HUES6 (cell line): Measurements from ENCODE around the gene ANKRD12.

ENCODE experiments used
- H3K27ac ChIP-seq: 2 replicates; pipeline ENCODE4 v1.7.0; 2013; ENCODE audit warnings: low read depth, mild to moderate bottlenecking, low read length, inconsistent platforms
- H3K27me3 ChIP-seq: 2 replicates; pipeline ENCODE4 v1.6.1; 2013; ENCODE audit warnings: low read length; ENCODE audit not compliant: control insufficient read depth, insufficient read depth
- H3K36me3 ChIP-seq: 2 replicates; pipeline ENCODE4 v1.6.1; 2013; ENCODE audit warnings: low read length; ENCODE audit not compliant: control insufficient read depth, insufficient read depth
- H3K4me1 ChIP-seq: 2 replicates; pipeline ENCODE4 v1.6.1; 2013; ENCODE audit warnings: low read length; ENCODE audit not compliant: control insufficient read depth, insufficient read depth
- H3K4me3 ChIP-seq: 2 replicates; pipeline ENCODE4 v1.5.1; 2013; ENCODE audit warnings: low read depth, low read length
- H3K9ac ChIP-seq: one replicate; pipeline ENCODE4 v1.6.1; 2013; ENCODE audit warnings: mild to moderate bottlenecking, low read length
- H3K9me3 ChIP-seq: 2 replicates; pipeline ENCODE4 v1.6.1; 2013; ENCODE audit warnings: low read depth, low read length; ENCODE audit not compliant: control insufficient read depth, insufficient read depth

ANKRD12 gene

DNA sequence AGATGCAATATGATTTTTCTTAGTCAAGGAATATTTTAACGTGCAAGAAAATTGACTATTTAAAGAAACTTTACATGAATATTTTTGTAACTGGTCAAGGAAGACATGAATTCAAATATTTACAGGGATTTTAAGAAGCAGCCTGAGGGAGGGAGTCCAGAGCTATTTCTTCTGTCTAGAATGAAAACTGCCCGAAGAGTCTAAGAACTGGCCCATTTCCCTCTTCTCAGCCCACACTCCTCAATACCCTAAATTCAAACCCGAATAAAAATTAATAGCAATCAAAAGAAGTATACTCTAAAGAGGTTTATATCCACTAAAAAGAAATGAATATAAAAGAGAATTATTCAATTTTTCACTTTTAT lies 40.6 kb upstream of the ANKRD12 start:
- Histone ChIP-seq H3K4me3 (no peak overlapping the region), H3K9me3 (no peaks in the 10 kb centered on the region), H3K27me3 (no peaks in the 10 kb centered on the region), H3K36me3 (no peaks in the 10 kb centered on the region), H3K4me1 (peaks cover 10% of the 10 kb centered on the region; the same call in 1 of the 2 replicates), H3K9ac (no peak overlapping the region), H3K27ac (no peak overlapping the region)

DNA sequence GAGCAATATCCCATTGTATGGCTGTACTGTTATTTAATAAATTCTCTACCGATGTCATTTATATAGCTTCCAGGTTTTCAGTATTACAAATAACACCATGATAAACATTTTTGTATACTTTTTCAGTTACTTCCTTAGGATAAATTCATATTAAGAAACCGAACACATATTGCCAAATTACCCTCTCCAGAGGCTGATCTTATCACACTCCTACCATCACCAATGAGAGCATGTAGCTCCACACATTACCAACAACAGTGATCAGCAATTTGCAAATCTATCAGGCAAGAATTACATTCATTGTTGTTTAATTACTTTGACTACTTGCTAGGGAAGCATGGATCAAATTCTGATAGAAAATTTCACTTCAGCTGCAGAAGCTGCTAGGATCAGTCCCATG lies 39.9 kb upstream of the ANKRD12 start:
- no peak overlapping the region for H3K9ac ChIP-seq
- no peak overlapping the region for H3K27ac ChIP-seq
- H3K4me3 ChIP-seq, result no peak overlapping the region
- peaks cover 13% of the 10 kb centered on the region; the same call in 1 of the 2 replicates for H3K4me1 ChIP-seq
- no peaks in the 10 kb centered on the region for H3K9me3 ChIP-seq
- H3K27me3 ChIP-seq, result no peaks in the 10 kb centered on the region
- no peaks in the 10 kb centered on the region for H3K36me3 ChIP-seq

DNA sequence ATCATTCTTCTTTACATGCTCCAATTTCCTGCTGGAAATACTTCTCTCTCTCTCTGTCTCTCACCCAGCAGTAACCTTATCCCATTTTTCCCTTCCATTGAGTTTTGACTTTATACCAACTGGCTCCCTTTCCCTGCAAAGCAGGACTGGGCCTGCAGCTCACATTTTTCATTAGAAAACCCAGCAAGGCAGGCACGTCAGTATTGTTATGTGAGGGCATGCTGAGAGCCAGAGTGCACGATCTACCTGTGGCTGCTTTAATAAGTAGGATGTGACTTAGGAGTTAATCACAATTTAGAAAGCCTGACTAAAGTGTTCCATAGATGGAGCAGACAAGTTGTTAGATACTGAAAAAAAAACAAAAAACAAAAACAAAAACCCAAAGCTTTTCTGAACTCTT lies 39.2 kb upstream of the ANKRD12 start:
- H3K4me1 ChIP-seq, result peaks cover 17% of the 10 kb centered on the region; the same call in 1 of the 2 replicates
- no peak overlapping the region for H3K27ac ChIP-seq
- no peaks in the 10 kb centered on the region for H3K36me3 ChIP-seq
- H3K9me3 ChIP-seq, result no peaks in the 10 kb centered on the region
- H3K4me3 ChIP-seq, result no peak overlapping the region
- no peaks in the 10 kb centered on the region for H3K27me3 ChIP-seq
- no peak overlapping the region for H3K9ac ChIP-seq

DNA sequence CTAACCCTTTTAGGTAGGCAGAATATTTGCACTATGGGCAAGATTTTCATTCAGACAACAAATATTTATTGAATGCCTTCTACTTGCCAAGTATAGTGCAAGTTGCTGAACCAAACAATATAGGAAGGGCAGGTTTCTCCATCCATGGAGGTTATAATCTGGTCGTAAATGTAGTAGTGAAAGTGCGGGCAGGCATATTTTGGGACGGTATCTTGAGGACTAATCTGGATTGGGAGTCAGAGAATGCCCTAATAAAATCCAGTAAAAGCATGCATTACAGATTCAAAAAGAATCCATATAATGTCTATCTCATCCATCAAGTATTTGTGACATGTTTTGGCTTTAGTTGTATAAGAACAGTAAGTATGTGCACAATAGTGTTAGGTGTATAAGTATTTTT lies 35.8 kb upstream of the ANKRD12 start:
- Histone ChIP-seq H3K36me3 (peaks cover 5% of the 10 kb centered on the region; the same call in 1 of the 2 replicates), H3K9ac (no peak overlapping the region), H3K4me1 (peaks cover 36% of the 10 kb centered on the region), H3K27me3 (no peaks in the 10 kb centered on the region), H3K4me3 (no peak overlapping the region), H3K27ac (no peak overlapping the region), H3K9me3 (no peaks in the 10 kb centered on the region)

DNA sequence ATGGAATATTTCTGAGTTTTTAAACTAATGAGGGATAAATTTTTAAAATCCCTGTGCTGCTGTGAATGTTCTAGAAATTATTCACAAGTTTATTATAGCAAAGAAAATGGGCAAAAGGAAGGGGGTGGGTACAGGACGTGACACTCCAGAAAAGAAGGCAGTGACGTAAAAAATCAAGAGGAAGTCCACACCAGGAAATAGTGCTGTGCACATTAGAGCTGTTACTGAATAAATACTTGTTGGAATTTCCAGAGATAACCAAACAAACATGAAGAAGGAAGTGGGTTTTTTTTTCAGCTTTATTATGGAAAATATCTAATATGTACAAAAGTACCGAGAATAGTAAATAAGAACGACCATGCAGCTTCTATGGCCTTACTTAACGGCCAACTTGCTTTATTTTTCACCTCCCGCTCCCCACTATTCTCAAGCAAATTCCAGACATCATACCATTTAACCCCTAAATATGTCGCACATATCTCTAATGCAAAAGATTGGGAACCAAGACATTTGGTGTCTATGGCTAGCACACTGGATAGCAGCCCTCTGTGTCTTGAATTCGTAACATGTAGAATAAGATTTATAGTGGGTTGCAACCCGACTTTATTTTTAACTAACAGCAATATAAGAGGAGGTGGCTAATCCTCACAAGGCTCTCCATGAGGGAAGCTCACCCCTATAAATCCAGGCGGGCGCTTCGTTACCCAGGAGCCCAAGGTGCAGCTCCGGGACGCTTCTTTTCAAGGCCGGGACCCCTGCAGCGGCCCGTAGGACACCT lies 34.7 kb upstream of the ANKRD12 start:
- Histone ChIP-seq H3K9ac (peak overlapping the region; percentile 18), H3K27ac (no peak overlapping the region), H3K27me3 (no peaks in the 10 kb centered on the region), H3K4me3 (peak overlapping the region; percentile 91), H3K9me3 (no peaks in the 10 kb centered on the region), H3K4me1 (peaks cover 43% of the 10 kb centered on the region), H3K36me3 (peaks cover 5% of the 10 kb centered on the region; the same call in 1 of the 2 replicates)

DNA sequence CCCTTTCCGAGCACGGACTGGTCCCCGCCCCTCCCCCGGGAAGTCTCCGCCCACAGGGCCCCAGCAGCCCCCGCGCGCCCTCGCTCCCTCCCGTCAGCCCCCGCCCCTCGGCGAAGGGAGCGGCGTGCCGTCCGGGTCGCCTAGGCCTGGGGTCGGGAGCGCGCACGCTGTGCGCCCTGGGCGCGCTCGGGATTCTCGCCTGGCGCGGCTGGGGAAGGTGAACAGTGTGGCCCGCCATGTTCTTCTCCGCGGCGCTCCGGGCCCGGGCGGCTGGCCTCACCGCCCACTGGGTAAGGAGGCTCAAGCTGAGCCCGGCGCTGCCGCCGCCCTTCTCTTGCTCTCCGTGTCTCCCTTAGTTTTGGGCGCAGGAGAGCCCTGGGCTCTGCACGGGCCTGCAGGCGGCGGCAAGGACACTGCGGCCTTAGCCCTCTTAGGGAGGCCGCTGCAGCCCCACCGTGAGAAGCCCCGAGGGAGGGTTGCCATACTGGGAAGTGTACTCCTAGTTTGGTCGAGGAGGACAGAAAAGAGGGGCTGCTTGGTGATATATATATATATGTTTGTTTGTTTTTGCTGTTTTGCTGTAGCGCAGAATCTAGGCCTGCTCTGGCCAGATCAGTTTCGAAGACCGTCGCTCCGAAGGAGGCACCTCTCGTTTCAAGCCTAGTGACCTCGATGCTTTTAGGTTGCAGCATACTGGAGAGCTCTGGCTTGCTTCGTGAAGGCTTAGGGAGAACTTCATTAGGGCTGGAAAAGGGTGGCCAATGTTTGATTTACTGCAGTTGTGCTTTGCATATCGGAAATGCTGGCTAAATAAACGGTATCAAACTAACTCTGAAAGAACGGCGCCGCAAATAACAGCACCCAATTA lies 33.8 kb upstream of the ANKRD12 start, which contains the start of gene NDUFV2:
NDUFV2 (plus strand) TSS at position 192 of the 868 bp plus-strand sequence; CDS start at position 237, 45 bp downstream.
- Histone ChIP-seq H3K27ac (peak within 1 kb of the TSS; percentile 96), H3K36me3 (peaks cover 5% of the 10 kb centered on the region; the same call in 1 of the 2 replicates), H3K9me3 (no peaks in the 10 kb centered on the region), H3K4me3 (peak within 1 kb of the TSS; percentile 91), H3K9ac (peak within 1 kb of the TSS; percentile 97), H3K27me3 (no peaks in the 10 kb centered on the region), H3K4me1 (peaks cover 45% of the 10 kb centered on the region)

DNA sequence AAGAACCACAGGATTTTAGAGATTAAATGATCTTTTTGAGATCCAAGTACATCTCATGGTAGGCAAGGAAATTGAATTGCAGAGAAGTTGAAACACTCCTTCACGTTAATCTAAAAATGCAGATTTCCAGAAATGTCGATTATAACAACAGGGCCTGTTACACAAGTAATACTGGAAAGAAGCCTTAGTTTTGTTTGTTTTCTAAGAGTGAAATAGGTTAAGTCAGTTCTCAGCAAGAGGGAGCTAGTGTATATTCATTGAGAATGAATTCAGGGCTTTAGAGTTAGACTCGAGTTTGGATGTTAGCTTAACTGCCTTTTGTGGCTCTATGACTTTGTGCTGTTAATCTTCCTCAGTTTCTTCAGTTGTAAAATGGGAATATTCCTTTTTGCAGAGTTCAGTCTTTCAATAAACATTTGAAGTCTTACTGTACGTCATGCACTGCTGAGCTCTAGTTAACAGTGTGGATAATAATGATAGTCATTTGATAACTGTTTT lies 33.2 kb upstream of the ANKRD12 start:
- H3K27ac ChIP-seq, result peak overlapping the region; percentile 96
- H3K9me3 ChIP-seq, result no peaks in the 10 kb centered on the region
- H3K9ac ChIP-seq, result peak overlapping the region; percentile 97
- peaks cover 48% of the 10 kb centered on the region for H3K4me1 ChIP-seq
- H3K36me3 ChIP-seq, result peaks cover 5% of the 10 kb centered on the region; the same call in 1 of the 2 replicates
- peak overlapping the region; percentile 91 for H3K4me3 ChIP-seq
- H3K27me3 ChIP-seq, result no peaks in the 10 kb centered on the region

DNA sequence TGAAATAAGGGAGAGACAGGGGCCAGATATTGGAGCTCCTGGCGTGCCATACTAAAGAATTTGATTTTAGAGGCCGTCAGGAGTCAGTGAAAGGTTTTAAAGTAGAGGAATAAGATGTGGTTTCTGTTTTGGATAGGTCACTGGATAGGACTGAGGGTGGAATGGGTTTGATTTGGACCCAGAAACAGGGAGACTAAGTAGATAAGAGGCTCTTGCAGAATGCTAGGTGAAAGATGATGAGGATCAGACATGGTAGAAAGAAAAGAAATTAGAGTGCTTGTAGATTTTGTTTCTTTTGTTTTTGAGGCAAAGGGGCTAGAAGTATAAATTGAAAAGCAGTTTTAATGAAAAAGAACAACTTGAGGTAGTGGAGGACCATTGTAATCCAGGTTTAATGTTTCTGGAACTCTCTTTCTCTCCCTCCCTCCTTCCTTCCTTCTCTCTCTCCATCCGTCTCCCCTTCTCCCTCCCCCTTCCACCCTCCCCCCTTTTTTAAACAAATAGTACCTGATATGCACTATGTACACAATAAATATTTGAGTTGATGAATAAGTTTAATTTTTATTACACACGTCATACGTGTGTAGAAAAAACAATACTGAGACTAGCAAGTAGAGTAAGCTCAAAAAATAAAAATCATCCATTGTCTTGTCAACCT lies 32.2 kb upstream of the ANKRD12 start:
- Histone ChIP-seq H3K4me1 (peaks cover 49% of the 10 kb centered on the region), H3K4me3 (peak overlapping the region; percentile 91), H3K36me3 (peaks cover 5% of the 10 kb centered on the region; the same call in 1 of the 2 replicates), H3K9ac (peak overlapping the region; percentile 97), H3K27me3 (no peaks in the 10 kb centered on the region), H3K27ac (0 out of 2 replicates have a peak overlapping the region, but pooled peaks have one; percentile 96), H3K9me3 (no peaks in the 10 kb centered on the region)

DNA sequence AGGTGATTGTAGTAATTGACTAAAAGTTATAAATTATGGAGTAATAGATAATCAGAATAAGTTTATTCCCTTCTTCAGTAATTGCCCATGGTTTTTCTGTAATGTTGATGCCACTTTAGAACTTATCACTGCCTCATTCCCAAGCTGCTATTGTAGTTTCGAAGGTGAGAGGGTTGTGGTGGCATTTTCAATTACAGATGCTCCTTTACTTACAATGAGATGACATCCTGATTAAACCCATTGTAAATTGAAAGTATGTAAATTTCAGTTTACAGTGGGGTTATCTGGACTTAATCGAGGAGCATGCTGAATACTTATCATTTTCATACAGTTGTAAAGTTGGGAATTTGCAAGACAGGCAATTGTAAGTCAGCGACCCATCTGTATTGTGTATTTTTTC lies 31.2 kb upstream of the ANKRD12 start:
- Histone ChIP-seq H3K27ac (peak overlapping the region; percentile 25; the same call in 1 of the 2 replicates), H3K9me3 (no peaks in the 10 kb centered on the region), H3K27me3 (no peaks in the 10 kb centered on the region), H3K36me3 (peaks cover 5% of the 10 kb centered on the region; the same call in 1 of the 2 replicates), H3K4me3 (peak overlapping the region; percentile 91), H3K4me1 (peaks cover 55% of the 10 kb centered on the region), H3K9ac (no peak overlapping the region)

DNA sequence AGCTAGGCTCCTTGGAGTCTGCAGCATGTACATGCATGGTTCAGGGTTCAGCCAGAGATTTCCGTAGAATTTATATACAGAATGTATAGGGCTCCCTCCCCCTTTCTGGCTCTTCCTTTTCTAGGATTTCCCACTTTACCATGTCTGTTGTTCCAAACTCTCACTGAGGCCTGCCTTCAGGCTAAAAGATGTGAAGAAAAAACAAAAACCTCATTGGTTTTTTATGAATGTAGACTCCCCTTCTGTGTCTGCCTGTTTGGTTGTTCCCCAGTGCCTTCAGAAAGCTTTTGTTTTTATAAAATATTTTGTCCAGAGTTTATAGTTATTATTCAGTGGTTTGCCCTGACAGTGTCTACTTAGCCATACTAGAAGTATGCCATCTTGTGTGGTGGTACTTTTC lies 30.5 kb upstream of the ANKRD12 start:
- Histone ChIP-seq H3K27ac (peak overlapping the region; percentile 25; the same call in 1 of the 2 replicates), H3K36me3 (peaks cover 5% of the 10 kb centered on the region; the same call in 1 of the 2 replicates), H3K9ac (peak overlapping the region; percentile 44), H3K27me3 (no peaks in the 10 kb centered on the region), H3K4me3 (peak overlapping the region; percentile 91), H3K9me3 (no peaks in the 10 kb centered on the region), H3K4me1 (peaks cover 55% of the 10 kb centered on the region)
